Camera-type eye (tissue), 1 donor: ENCODE results near the gene STYX. TPM values are rescaled to one million over a fixed set of nuclear protein-coding genes. Genes with fewer than 3 reads are reported as not detected.

ENCODE experiments used
- total RNA-seq: library from RNA; depleted of rRNA; stranded (reverse); fragments of >200 nt; gene quantifications from one replicate; pipeline ENCODE4 v1.2.3, GENCODE V29; 2014

STYX gene, protein sequence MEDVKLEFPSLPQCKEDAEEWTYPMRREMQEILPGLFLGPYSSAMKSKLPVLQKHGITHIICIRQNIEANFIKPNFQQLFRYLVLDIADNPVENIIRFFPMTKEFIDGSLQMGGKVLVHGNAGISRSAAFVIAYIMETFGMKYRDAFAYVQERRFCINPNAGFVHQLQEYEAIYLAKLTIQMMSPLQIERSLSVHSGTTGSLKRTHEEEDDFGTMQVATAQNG
- 24.0 TPM for total RNA-seq

DNA sequence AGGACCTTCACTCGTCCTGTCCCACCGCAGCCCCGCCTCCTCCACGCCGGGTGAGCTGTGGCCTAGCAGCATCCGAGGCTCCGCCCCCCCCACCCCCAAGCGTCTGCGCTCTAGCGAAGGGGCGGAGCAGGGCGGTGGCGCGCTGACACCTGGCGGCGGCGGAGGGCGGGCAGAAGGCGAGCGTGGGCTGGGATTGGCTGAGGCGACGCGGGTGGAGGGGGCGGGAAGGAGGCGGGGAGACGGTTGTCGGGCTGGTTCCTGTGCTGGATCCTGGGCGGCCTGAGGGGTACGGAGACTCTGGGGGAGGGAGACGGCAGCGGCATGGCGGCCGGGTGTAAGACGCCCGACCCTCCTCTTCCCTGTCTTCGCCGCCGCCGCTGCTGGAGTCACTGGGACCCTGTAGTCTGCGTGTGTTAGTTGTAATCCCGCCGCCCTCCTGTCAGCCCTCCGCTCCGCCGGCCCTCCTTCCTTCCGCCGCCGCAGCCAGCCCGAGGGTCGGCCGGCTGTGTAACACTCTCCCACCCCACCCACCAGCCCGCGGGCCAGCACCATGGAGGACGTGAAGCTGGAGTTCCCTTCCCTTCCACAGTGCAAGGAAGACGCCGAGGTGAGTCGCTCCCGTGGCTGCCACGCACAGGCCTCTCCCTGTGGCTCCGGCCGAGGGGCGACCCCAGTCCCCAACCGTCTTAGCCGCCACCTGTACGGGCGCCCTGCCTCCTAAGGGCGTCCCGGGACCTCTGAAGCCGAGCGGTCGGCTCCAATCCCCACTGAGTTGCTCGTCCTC lies at the start of gene STYX:
STYX (plus strand) TSS at position 242 of the 784 bp plus-strand sequence; CDS start at position 551, 309 bp downstream.

DNA sequence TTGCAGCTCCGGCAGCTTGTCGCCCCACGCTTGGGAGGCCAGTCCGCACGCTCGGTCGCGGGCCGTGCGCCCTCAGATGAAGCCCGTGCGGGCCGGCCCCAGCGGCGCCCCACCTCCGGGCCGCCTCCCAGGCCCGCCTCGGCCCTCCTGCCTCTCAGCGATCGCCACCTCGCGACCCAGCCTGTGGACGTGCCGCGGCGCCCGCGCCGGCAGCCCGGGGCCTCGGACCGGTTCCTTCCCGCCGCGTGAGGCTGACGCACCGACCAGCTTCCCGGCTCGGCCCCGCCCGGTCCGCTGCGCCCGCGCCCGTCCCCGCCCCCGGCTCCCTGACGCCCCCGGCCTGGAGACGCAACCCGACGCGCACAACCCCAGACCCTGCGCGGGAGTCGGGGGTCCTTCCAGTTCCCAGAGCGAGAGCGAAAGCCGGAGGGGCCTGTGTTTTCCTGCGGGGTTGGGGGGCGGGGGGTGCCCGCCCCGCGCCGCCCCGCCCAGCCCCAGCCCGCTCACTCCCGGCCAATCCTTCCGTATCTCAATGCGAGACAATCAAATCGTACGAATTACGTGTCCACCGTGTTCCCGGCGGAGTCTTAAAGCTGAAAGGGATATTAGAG lies 34.4 kb upstream of the STYX start, which contains the start of gene ERO1A:
ERO1A (minus strand) TSS at position 78 of the 611 bp plus-strand sequence; CDS start at position 1, 77 bp downstream.

DNA sequence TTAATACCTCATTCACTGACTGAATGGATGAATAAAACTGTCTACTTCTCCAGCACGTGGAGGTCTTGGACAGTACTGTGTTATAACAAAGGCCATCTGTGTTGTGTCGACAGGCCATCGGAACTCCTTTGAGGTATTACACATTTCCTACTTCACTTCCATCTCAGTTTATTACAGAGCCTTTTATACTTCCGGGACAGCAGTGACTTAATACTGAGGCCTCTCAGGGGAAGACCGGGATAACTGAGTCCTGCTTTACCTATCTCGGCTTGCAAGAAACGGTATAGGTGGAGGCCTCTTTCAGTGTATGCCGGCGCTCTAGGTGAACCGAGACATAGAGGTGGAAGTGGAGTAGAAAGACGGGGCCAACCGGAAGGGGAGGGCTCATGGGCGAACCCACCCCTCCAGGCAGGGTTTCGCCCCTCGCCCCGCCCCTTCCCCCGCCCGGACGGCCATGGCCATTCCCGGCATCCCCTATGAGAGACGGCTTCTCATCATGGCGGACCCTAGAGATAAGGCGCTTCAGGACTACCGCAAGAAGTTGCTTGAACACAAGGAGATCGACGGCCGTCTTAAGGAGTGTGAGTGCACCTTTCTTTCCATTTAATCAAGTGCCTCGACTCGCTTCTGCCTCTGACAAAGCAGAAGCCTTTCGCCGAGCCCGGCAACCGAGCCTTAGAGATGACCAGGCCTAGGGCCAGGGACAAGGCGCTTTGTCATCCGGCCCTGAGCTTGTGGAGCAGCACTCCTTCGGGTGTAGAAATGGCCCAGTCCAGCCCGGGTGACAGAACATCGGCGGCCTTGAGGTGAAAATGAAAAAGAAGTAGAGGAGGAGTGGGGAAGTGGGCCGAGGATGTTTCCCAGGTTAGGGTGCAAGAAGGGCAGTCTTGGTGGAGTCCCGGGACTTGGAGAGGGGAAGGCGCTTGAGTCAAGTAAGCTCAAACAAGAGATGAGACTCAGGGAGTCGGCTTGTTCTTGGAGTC lies 23.0 kb upstream of the STYX start, which contains the start of gene PSMC6:
PSMC6 (plus strand) TSS at position 477 of the 983 bp plus-strand sequence; CDS start at position 497, 20 bp downstream.

DNA sequence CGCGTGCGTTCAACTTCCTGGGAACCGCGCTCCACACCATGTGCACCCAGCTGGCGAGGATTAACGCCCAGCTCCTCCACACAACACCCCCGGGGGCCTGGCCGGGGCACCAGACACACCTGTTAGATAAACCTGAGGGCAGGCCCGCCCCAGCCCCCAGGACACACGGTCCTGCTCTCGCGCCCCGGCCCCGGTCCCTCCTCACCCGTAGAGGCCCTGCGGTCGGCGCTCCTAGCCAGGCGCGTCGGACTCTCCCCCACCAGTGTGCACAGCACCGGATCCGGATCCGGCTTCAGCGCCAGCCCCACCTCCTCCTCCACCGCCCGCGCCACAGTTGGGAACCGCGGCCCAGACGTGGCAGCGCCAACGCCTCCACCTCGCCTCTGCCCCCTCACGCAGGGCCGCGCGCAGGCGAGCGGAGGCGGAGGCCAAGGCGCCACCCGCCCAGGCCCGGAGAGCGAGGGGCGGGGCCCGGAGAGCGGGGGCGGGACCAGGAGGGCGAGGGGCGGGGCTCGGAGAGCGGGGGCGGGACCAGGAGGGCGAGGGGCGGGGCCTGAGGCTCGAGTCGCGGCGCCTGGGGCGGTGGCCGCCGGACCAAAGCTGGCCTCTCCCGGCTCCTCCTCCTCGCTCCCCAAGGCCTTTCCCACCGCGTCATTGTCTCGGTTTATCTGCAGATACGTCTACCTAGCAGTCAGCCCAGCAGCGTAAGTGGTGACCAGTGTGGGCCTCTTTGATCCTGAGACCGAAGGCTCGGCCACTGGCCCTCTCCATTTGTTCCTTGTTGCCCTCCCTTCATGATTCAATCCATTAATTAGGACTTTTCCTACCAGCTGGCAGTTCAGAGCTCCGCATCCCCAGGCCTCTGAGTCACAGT lies 61.5 kb downstream of the STYX start, which contains the start of gene GNPNAT1:
GNPNAT1 (minus strand) TSS at position 385 of the 874 bp plus-strand sequence. CDS start 6,957 bp downstream, outside the sequence.

Other genes with a start within 250 kb of the STYX start
- gene TXNDC16, start 177.7 kb upstream of the STYX start, total RNA-seq = 37.0 TPM
- 42.0 TPM for gene GPR137C, start 177.3 kb upstream of the STYX start, total RNA-seq
- gene ERO1A, start 34.6 kb upstream of the STYX start, total RNA-seq = 49.6 TPM
- 128 TPM for gene PSMC6, start 23.0 kb upstream of the STYX start, total RNA-seq
- gene GNPNAT1, start 61.4 kb downstream of the STYX start, total RNA-seq = 18.7 TPM
- 102 TPM for gene FERMT2, start 220.9 kb downstream of the STYX start, total RNA-seq